Measurements from ENCODE around the gene TSEN34. TPM values are rescaled to one million over a fixed set of nuclear protein-coding genes. Genes with fewer than 3 reads are reported as not detected.
"Not testable (repeated sequence)": the region's sequence is repeated elsewhere in the genome, so short reads cannot be mapped to it uniquely, and the experiment has no call there.

Gene TSEN34
- total RNA-seq, 4 donors from 2014 or later: 80.5 to 118 (median 107) TPM

- H3K4me3 ChIP-seq (ENCODE audit: low read depth, poor library complexity, severe bottlenecking); intact Hi-C loops (cut with DNase I; ENCODE audit: low total_unique reads): not testable (repeated sequence)
- DNase-seq (ENCODE audit: low spot score in 2 of 2): peak in 1 of 2 donors; percentile 66
- WGBS, 2 donors: 56 to 68% methylated on average over 10 to 13 of the region's 22 CpGs
Observed at GRCh38 chr19:54240372-54241336, 49.5 kb downstream of the TSEN34 start.

GRCh38 chr19:54242234-54242633 is 51.1 kb downstream of the TSEN34 start:
- WGBS, 2 donors: 50% methylated on average over 3 of the region's 4 CpGs; no CpG with 5 or more reads in 1 of the 2 donors
- DNase-seq (ENCODE audit: low spot score in 2 of 2); H3K4me3 ChIP-seq (ENCODE audit: low read depth, poor library complexity, severe bottlenecking); intact Hi-C loops (cut with DNase I; ENCODE audit: low total_unique reads): not testable (repeated sequence)

GRCh38 chr19:54242646-54243045 is 51.5 kb downstream of the TSEN34 start, which contains the start of gene LILRA6:
LILRA6 (minus strand) TSS chr19:54242790.
- DNase-seq (ENCODE audit: low spot score in 2 of 2); H3K4me3 ChIP-seq (ENCODE audit: low read depth, poor library complexity, severe bottlenecking); intact Hi-C loops (cut with DNase I; ENCODE audit: low total_unique reads): not testable (repeated sequence)
- WGBS, 2 donors: no CpG with 5 or more reads among the region's 6 CpGs

- WGBS, 2 donors: no CpG with 5 or more reads among the region's 8 CpGs
- not testable (repeated sequence) for H3K4me3 ChIP-seq (ENCODE audit: low read depth, poor library complexity, severe bottlenecking)
Observed at GRCh38 chr19:54243809-54244208, 52.7 kb downstream of the TSEN34 start.

More at GRCh38 chr19:54243809-54244208, 52.7 kb downstream of the TSEN34 start:
- intact Hi-C loops (cut with DNase I; ENCODE audit: low total_unique reads); DNase-seq (ENCODE audit: low spot score in 2 of 2): not testable (repeated sequence)

Other genes with a start within 250 kb of the TSEN34 start
- gene CACNG8, start 228.4 kb upstream of the TSEN34 start, total RNA-seq: under 1 TPM in 2 of 4 donors, not detected in 2; 0.05 to 0.08 TPM
- not detected for gene CACNG6, start 199.7 kb upstream of the TSEN34 start, total RNA-seq
- gene VSTM1, start 127.4 kb upstream of the TSEN34 start, total RNA-seq: not detected
- not detected for gene TARM1, start 109.9 kb upstream of the TSEN34 start, total RNA-seq
- 1 to 10 TPM; 1.9 to 6.5 (median 3.7) TPM for gene OSCAR, start 90.5 kb upstream of the TSEN34 start, total RNA-seq
- gene NDUFA3, start 88.5 kb upstream of the TSEN34 start, total RNA-seq: 10 to 100 TPM in 3 of 4 donors, 1 to 10 TPM in 1; 2.7 to 39.4 (median 30.2) TPM
- 10 to 100 TPM; 11.1 to 20.4 (median 16.0) TPM for gene TFPT, start 75.7 kb upstream of the TSEN34 start, total RNA-seq
- gene PRPF31, start 75.6 kb upstream of the TSEN34 start, total RNA-seq: 10 to 100 TPM; 39.2 to 65.1 (median 47.3) TPM
- 10 to 100 TPM; 19.5 to 56.9 (median 37.1) TPM for gene CNOT3, start 53.5 kb upstream of the TSEN34 start, total RNA-seq
- gene LENG1, start 31.6 kb upstream of the TSEN34 start, total RNA-seq: 1 to 10 TPM; 6.0 to 8.4 (median 6.6) TPM
- 1 to 10 TPM; 2.4 to 9.3 (median 6.3) TPM for gene TMC4, start 18.1 kb upstream of the TSEN34 start, total RNA-seq
- gene MBOAT7, start 1.7 kb upstream of the TSEN34 start, total RNA-seq: 100 to 1,000 TPM in 1 of 4 donors, 10 to 100 TPM in 3; 57.4 to 117 (median 62.2) TPM
- 1,000 to 10,000 TPM; 2,457 to 3,045 (median 2,759) TPM for gene RPS9, start 9.6 kb downstream of the TSEN34 start, total RNA-seq
- gene LILRB3, start 31.7 kb downstream of the TSEN34 start, total RNA-seq: 1 to 10 TPM in 2 of 4 donors, under 1 TPM in 2; 0.65 to 7.7 (median 3.5) TPM
- gene LILRA6, start 51.5 kb downstream of the TSEN34 start, total RNA-seq: 1 to 10 TPM in 2 of 4 donors, under 1 TPM in 1, not detected in 1; 0.98 to 1.6 (median 1.5) TPM
- 1 to 10 TPM; 2.5 to 4.9 (median 4.1) TPM for gene LILRB5, start 66.0 kb downstream of the TSEN34 start, total RNA-seq
- gene LILRB2, start 89.8 kb downstream of the TSEN34 start, total RNA-seq: 1 to 10 TPM in 2 of 4 donors, under 1 TPM in 2; 0.78 to 1.6 (median 1.1) TPM
- 1 to 10 TPM in 1 of 4 donors, under 1 TPM in 1, not detected in 2; 0.59 to 2.4 TPM for gene LILRA5, start 121.9 kb downstream of the TSEN34 start, total RNA-seq
- 1 to 10 TPM in 1 of 4 donors, under 1 TPM in 1, not detected in 2; 0.84 to 6.2 TPM for gene LILRA4, start 147.9 kb downstream of the TSEN34 start, total RNA-seq
- gene LAIR1, start 173.6 kb downstream of the TSEN34 start, total RNA-seq: 1 to 10 TPM in 2 of 4 donors, under 1 TPM in 2; 0.19 to 4.2 (median 2.0) TPM
- gene TTYH1, start 224.2 kb downstream of the TSEN34 start, total RNA-seq: 10 to 100 TPM in 2 of 4 donors, 1 to 10 TPM in 1, under 1 TPM in 1; 0.63 to 17.8 (median 10.8) TPM

Data from lower leg skin (tissue), 4 donors.